K562 (cell line): Measurements from ENCODE around the gene PPP1R17.

Experiments used
- CTCF ChIP-seq, 3 experiments: IDR thresholded peaks in 2 of 3; conservative IDR thresholded peaks in 1 of 3; 2 replicates each; pipeline ENCODE4 v1.5.1; 2011 to 2012; ENCODE audit warnings: low read length in 3 of 3, mild to moderate bottlenecking in 3 of 3, control low read depth in 2 of 3, improper control_type of control experiment in 1 of 3, inconsistent platforms in 1 of 3, low read depth in 1 of 3, mixed read lengths in 1 of 3, moderate library complexity in 1 of 3; ENCODE audit not compliant: insufficient read depth in 2 of 3
- HMGXB4 ChIP-seq: sonication (generic); formaldehyde crosslinking; IDR thresholded peaks from 2 replicates; pipeline ENCODE4 v1.8.1; 2023; ENCODE audit warnings: mild to moderate bottlenecking, missing genetic modification reagents
- MEIS2 ChIP-seq: fragments of 450-650 bp; IDR thresholded peaks from 2 replicates; pipeline ENCODE4 v1.6.1; 2014; ENCODE audit warnings: mild to moderate bottlenecking; ENCODE audit not compliant: partially characterized antibody
- POLR2AphosphoS5 ChIP-seq: IDR thresholded peaks from 2 replicates; pipeline ENCODE4 v1.6.1; 2011; ENCODE audit warnings: mild to moderate bottlenecking, low read depth, low read length, moderate library complexity; ENCODE audit not compliant: control insufficient read depth, insufficient read depth
- SAFB2 ChIP-seq: fragments of 200-400 bp; formaldehyde crosslinking; IDR thresholded peaks from 2 replicates; pipeline ENCODE4 v1.6.1; 2018; ENCODE audit warnings: borderline replicate concordance, low read length, low read depth, moderate library complexity; ENCODE audit not compliant: severe bottlenecking
- SMARCA5 ChIP-seq: fragments of 450-650 bp; IDR thresholded peaks from 2 replicates; pipeline ENCODE4 v1.6.1; 2016
- SRF ChIP-seq, 2 experiments: fragments of 250-450, 450-650 bp in 1 of 2; sonication (Bioruptor Pico) in 1 of 2; sonication (generic) in 1 of 2; formaldehyde crosslinking; IDR thresholded peaks; 2 replicates each; pipeline versions ENCODE4 v1.5.0 to v1.5.1; 2020 to 2022; ENCODE audit warnings: mild to moderate bottlenecking in 1 of 2, missing genetic modification reagents in 1 of 2
- TAF1 ChIP-seq: IDR thresholded peaks from 2 replicates; pipeline ENCODE4 v1.6.1; 2011; ENCODE audit warnings: mild to moderate bottlenecking, low read length, moderate library complexity; ENCODE audit not compliant: insufficient read depth, control insufficient read depth, severe bottlenecking; ENCODE audit errors: extremely low read depth
- TCF3 ChIP-seq: sonication (generic); formaldehyde crosslinking; IDR thresholded peaks from 2 replicates; pipeline ENCODE4 v1.4.0; 2020; ENCODE audit warnings: mild to moderate bottlenecking, missing genetic modification reagents
- ZNF407 ChIP-seq: fragments of 450-650 bp; IDR thresholded peaks from 2 replicates; pipeline ENCODE4 v1.6.1; 2016; ENCODE audit warnings: low read depth

GRCh38 chr7:31640381-31640780 lies 46.6 kb upstream of the PPP1R17 start:
- TF ChIP-seq CTCF (IDR thresholded peaks at IDR 0.05 in 2 of 3, conservative IDR thresholded peaks at IDR 0.05 in 1 of 3; ENCODE audit: insufficient read depth in 2 of 3, low read depth in 1 of 3, low read length in 3 of 3) = no peak
- no peak for TF ChIP-seq SRF (CRISPR knock-in tag; IDR thresholded peaks at IDR 0.05)
- no peak for TF ChIP-seq SAFB2
- no peak for TF ChIP-seq MEIS2
- TF ChIP-seq TAF1 = no peak
- no peak for TF ChIP-seq TCF3 (CRISPR knock-in tag)
- TF ChIP-seq POLR2AphosphoS5 = no peak
- no peak for TF ChIP-seq SMARCA5
- TF ChIP-seq ZNF407 = no peak
- no peak for TF ChIP-seq HMGXB4
